Measurements from ENCODE around the gene KLHDC10.

GRCh38 chr7:130087364-130087763 lies 17.0 kb downstream of the KLHDC10 start:
- TF ChIP-seq, protein P1, sequence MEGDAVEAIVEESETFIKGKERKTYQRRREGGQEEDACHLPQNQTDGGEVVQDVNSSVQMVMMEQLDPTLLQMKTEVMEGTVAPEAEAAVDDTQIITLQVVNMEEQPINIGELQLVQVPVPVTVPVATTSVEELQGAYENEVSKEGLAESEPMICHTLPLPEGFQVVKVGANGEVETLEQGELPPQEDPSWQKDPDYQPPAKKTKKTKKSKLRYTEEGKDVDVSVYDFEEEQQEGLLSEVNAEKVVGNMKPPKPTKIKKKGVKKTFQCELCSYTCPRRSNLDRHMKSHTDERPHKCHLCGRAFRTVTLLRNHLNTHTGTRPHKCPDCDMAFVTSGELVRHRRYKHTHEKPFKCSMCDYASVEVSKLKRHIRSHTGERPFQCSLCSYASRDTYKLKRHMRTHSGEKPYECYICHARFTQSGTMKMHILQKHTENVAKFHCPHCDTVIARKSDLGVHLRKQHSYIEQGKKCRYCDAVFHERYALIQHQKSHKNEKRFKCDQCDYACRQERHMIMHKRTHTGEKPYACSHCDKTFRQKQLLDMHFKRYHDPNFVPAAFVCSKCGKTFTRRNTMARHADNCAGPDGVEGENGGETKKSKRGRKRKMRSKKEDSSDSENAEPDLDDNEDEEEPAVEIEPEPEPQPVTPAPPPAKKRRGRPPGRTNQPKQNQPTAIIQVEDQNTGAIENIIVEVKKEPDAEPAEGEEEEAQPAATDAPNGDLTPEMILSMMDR (conservative IDR thresholded peaks at IDR 0.05; ENCODE audit: low read depth in 2 of 2): no peak
- no peak for TF ChIP-seq EZH2phosphoT487 (IDR thresholded peaks at IDR 0.05; ENCODE audit: unreplicated experiment)
